Dendritic cell treated with granulocyte-macrophage colony-stimulating factor and Interleukin-4, amounts not matched to agents 40 ng/mL and 50 ng/mL, for 4 days (primary cell): ENCODE measurements around the gene MAPK8IP2.
"Not testable (repeated sequence)": the region's sequence is repeated elsewhere in the genome, so short reads cannot be mapped to it uniquely, and the experiment has no call there.

Experiments used
- H3K27ac Mint-ChIP-seq: one replicate; pipeline ENCODE4 v1.8.0; 2022; ENCODE audit warnings: mild to moderate bottlenecking, mixed read lengths
- H3K27me3 Mint-ChIP-seq: one replicate; pipeline ENCODE4 v1.8.0; 2022; ENCODE audit warnings: mild to moderate bottlenecking, mixed read lengths
- H3K36me3 Mint-ChIP-seq: one replicate; pipeline ENCODE4 v1.8.0; 2022; ENCODE audit warnings: low read depth, mixed read lengths
- H3K4me1 Mint-ChIP-seq: one replicate; pipeline ENCODE4 v1.8.0; 2022; ENCODE audit warnings: low read depth, mixed read lengths
- H3K4me3 Mint-ChIP-seq: one replicate; pipeline ENCODE4 v1.8.0; 2022; ENCODE audit warnings: mild to moderate bottlenecking, moderate library complexity, mixed read lengths
- H3K9me3 Mint-ChIP-seq: one replicate; pipeline ENCODE4 v1.8.0; 2022; ENCODE audit warnings: mixed read lengths
- intact Hi-C: fragments of 100-400 bp; cut with micrococcal nuclease; formaldehyde crosslinking; loops from one replicate; pipeline ENCODE4 v1.15.0; 2022

MAPK8IP2 gene

DNA sequence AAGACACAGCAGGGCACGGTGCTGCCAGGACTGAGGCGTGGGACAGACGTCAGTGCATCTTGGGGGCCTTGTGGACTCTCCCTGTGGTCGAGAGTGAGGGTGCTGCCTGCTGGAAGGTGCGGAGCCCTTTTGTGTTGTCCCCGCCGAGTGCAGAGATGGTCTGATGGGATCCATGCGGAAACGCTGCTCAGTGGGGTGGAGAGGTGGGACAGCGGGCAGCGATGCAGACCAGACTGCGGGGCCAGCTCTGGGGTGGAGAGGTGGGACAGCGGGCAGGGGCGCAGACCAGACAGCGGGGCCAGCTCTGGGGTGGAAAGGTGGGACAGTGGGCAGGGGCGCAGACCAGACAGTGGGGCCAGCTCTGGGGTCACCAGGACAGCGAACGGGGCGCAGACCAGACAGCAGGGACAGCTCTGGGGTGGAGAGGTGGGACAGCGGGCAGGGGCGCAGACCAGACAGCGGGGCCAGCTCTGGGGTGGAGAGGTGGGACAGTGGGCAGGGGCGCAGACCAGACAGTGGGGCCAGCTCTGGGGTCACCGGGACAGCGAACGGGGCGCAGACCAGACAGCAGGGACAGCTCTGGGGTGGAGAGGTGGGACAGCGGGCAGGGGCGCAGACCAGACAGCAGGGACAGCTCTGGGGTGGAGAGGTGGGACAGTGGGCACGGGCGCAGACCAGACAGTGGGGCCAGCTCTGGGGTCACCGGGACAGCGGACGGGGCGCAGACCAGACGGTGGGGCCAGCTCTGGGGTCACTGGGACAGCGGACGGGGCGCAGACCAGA lies 7.7 kb downstream of the MAPK8IP2 start:
- H3K9me3 Mint-ChIP-seq, intact Hi-C loops, H3K4me3 Mint-ChIP-seq, H3K36me3 Mint-ChIP-seq, H3K27ac Mint-ChIP-seq, H3K4me1 Mint-ChIP-seq: not testable (repeated sequence)
- peaks cover 89% of the 10 kb centered on the region for H3K27me3 Mint-ChIP-seq

DNA sequence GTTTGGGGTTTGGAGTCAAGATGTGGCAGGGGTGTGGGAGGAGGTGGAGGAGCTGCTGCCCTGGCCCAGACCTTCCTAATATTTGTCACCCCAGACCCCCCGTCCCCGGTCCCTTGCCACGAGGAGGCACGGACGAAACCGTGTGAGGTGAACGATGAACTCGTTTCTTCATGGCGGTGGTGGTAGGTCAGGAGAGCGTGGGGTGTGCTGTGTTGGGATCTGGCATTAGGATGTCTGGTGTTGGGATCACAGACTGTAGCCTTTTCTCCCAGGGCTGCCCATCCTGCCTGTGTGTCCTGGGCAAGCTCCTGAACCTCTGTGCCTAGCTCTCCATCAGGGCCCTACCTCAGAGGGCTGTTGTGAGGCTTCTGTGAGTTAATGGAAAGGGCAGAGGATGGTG lies 8.4 kb downstream of the MAPK8IP2 start:
- no peak overlapping the region for H3K4me3 Mint-ChIP-seq
- H3K36me3 Mint-ChIP-seq: no peaks in the 10 kb centered on the region
- H3K4me1 Mint-ChIP-seq: peaks cover 16% of the 10 kb centered on the region
- no peaks in the 10 kb centered on the region for H3K9me3 Mint-ChIP-seq
- intact Hi-C loops: no loop called here
- H3K27me3 Mint-ChIP-seq: peaks cover 88% of the 10 kb centered on the region
- H3K27ac Mint-ChIP-seq: no peak overlapping the region

DNA sequence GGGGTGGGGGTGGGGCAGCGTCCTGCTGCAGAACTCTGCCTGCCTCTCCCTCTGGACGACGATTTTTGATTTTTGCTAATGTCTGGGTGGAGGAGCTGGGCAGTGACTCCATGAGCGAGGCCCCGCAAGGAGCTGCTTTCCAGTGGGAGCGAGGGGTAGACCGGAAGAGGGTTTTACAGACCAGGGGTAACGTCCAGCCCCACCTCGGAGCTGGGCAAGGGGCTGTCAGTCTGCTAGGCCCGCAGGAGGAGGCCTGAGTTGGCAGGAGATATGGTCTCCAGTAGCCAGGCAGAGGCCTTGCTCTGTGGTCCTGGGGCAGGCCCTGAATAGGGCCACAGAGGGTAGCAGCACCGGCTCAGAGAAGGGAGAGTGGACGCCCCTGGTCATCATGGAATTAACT lies 9.0 kb downstream of the MAPK8IP2 start:
- Mint-ChIP-seq H3K4me1 (peaks cover 21% of the 10 kb centered on the region), H3K4me3 (no peak overlapping the region), H3K27ac (no peak overlapping the region), H3K9me3 (no peaks in the 10 kb centered on the region), H3K27me3 (peaks cover 86% of the 10 kb centered on the region), H3K36me3 (no peaks in the 10 kb centered on the region)
- intact Hi-C loops: no loop called here

DNA sequence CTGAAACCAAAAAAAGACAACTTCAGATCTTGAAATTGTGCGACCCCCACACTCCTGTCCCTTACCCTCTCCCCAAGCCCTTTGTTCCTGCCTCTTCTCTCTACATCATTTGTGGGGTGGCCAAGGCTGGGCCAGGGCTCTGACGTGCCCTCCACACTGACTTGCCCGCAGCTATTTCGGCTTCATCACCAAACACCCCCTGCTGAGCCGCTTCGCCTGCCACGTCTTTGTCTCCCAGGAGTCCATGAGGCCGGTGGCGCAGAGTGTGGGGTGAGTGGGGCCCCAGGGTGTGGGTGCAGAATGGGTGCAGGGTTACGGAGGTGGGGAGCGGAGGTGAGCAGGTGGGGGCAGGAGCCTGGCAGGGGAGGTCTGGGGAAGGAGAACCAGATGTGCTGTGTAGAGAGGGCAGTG lies 9.5 kb downstream of the MAPK8IP2 start:
- Mint-ChIP-seq H3K4me3 (no peak overlapping the region), H3K4me1 (peaks cover 21% of the 10 kb centered on the region), H3K36me3 (no peaks in the 10 kb centered on the region), H3K27me3 (peaks cover 82% of the 10 kb centered on the region), H3K27ac (no peak overlapping the region), H3K9me3 (no peaks in the 10 kb centered on the region)
- intact Hi-C loops: no loop called here

DNA sequence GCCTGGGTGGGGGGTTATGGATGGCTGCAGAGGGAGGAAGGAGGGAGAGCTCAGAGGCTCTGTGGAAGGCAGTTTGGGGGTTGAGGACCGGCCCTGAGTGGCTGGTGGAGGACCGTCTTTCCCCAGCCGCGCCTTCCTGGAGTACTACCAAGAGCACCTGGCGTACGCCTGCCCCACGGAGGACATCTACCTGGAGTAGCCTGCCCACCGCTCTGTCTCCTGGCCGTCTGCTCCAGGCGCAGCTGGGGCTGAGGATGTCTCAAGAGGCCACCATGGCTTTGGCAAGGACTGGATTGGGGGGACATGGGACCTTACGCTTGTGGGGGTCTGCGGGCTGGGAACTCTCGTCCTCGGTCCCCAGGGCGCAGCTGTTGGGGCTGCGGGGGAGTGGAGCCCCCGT lies 10.0 kb downstream of the MAPK8IP2 start:
- no peak overlapping the region for H3K27ac Mint-ChIP-seq
- peaks cover 21% of the 10 kb centered on the region for H3K4me1 Mint-ChIP-seq
- H3K27me3 Mint-ChIP-seq: peaks cover 80% of the 10 kb centered on the region
- H3K36me3 Mint-ChIP-seq: no peaks in the 10 kb centered on the region
- intact Hi-C loops: no loop called here
- no peaks in the 10 kb centered on the region for H3K9me3 Mint-ChIP-seq
- no peak overlapping the region for H3K4me3 Mint-ChIP-seq

DNA sequence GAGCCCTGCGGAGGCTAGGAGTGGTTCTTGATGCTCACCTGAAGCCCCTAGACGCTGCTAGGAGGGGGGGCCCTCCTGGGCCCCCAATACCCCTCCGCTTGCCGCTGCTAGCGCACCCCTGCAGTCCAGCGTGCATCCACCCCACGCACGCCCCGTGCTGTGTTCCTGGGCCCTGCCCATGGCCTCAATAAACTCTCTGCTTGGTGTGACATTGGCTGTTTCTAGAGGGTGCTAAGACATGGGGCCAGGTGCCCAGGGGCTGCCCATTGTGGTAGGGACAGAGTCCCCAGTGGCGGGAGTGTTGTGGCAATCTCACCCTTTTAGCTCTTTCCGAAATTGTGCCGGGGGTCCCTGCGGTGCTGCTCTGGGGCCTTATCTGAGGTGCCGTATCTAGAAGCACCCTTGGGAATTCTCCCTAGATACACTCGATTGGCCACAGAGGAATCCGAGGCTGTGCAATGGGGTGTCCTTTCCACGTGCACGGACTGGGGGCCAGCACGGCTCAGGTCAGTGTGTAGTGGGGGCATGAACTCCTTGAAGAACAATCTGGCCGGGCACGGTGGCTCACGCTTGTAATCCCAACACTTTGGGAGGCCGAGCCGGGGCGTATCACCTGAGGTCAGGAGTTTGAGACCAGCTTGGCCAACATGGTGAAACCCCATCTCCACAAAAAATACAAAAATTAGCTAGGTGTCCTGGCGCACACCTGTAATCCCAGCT lies 10.9 kb downstream of the MAPK8IP2 start:
- Mint-ChIP-seq H3K36me3 (no peaks in the 10 kb centered on the region), H3K4me3 (no peak overlapping the region)
- intact Hi-C loops: no loop called here

DNA sequence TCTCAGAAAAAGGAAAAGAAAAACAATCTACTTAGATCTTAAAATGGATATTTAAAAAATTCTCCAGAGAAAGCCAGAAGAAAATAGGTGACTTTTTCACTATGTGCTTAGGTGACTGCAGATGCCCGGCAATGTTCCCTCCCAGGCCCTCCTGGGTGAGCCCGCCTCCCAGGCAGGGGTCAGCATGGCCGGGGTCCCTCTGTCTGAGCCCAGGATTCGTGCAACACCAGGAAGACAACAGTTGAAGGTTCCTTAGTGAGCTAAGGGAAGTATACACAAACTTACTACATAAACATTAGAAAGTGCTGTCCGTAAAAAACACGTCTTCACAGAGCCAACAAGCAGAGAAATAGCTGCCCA lies 11.6 kb downstream of the MAPK8IP2 start:
- intact Hi-C loops: no loop called here
- no peak overlapping the region for H3K4me3 Mint-ChIP-seq
- peaks cover 21% of the 10 kb centered on the region for H3K4me1 Mint-ChIP-seq
- no peaks in the 10 kb centered on the region for H3K36me3 Mint-ChIP-seq
- H3K27ac Mint-ChIP-seq: no peak overlapping the region
- H3K9me3 Mint-ChIP-seq: no peaks in the 10 kb centered on the region
- peaks cover 65% of the 10 kb centered on the region for H3K27me3 Mint-ChIP-seq

More for the DNA sequence above, 10.9 kb downstream of the MAPK8IP2 start:
- Mint-ChIP-seq H3K4me1 (peaks cover 21% of the 10 kb centered on the region), H3K9me3 (no peaks in the 10 kb centered on the region), H3K27ac (no peak overlapping the region), H3K27me3 (peaks cover 71% of the 10 kb centered on the region)

DNA sequence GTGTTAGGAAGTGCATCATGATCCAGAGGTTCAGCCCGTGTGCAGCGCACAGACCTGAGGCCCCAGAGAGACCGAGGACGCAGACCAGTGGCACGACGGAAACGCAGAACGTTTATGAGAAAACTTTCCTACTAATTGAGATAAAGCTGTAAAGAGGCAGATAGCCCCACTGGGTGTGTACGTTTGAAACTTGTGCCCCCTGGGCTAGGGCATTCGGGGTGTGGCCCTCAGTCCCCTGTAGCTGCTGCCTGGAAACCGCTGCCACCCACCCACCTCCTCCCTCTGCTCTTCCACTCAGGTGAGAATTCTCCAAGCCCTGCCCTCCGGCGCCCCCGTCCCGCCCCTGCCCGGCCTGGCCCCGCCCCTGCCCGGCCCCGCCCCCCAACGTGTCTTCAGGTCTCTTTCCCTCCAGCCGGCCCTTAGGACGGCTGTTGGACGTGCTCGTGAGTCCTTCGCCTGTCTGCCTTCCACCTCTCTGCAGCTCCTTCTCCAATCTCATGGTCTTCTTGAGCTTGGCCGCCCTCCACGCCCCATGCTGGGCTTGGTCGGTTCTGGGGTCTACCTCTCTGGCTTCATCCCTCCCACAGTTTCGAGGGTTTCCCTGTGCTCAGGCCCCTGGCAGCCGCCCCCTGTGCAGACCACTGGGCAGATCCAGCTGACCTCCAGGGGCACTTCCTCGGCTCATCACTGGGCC lies 12.1 kb downstream of the MAPK8IP2 start:
- peak overlapping the region; percentile 11 for H3K27ac Mint-ChIP-seq
- H3K27me3 Mint-ChIP-seq: peaks cover 59% of the 10 kb centered on the region
- intact Hi-C loops: no loop called here
- no peaks in the 10 kb centered on the region for H3K9me3 Mint-ChIP-seq
- H3K4me1 Mint-ChIP-seq: peaks cover 21% of the 10 kb centered on the region
- no peaks in the 10 kb centered on the region for H3K36me3 Mint-ChIP-seq
- H3K4me3 Mint-ChIP-seq: no peak overlapping the region

DNA sequence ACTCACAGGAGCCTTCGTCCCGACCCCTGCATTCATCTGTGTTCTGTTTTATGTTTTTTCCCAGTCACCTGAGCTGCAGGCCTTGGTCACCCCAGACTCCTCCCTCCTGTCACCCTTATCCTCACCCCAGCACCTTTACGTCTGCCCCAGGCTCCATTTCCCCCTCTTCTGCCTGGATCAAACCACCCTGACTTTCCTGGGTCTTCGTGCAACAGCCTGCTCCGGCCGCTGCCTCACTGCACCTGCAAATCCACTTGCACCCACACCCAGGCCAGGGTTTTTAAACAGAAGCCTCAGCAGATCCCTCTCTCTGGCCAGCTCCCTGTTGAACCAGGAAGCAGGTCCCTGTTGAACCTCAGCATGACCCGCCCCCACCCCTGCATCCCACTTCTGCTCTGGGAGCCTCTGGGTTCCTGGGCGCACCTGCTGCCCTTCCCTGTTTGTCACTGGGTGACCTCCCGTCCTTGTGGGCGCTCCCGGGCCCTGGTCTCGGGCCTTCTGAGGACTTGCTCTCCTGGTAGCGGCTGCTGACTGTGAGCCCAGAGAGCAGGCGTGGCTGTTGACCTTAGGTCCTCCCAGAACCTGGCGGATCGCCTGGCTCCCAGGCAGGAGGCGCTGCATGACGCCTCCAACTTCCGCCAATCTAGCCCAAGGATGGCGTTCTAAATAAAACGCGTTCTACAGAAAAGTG lies 12.8 kb downstream of the MAPK8IP2 start:
- H3K4me1 Mint-ChIP-seq: peaks cover 21% of the 10 kb centered on the region
- peak overlapping the region; percentile 31 for H3K4me3 Mint-ChIP-seq
- intact Hi-C loops: no loop called here
- no peaks in the 10 kb centered on the region for H3K36me3 Mint-ChIP-seq
- no peaks in the 10 kb centered on the region for H3K9me3 Mint-ChIP-seq
- peak overlapping the region; percentile 11 for H3K27ac Mint-ChIP-seq
- H3K27me3 Mint-ChIP-seq: peaks cover 54% of the 10 kb centered on the region

DNA sequence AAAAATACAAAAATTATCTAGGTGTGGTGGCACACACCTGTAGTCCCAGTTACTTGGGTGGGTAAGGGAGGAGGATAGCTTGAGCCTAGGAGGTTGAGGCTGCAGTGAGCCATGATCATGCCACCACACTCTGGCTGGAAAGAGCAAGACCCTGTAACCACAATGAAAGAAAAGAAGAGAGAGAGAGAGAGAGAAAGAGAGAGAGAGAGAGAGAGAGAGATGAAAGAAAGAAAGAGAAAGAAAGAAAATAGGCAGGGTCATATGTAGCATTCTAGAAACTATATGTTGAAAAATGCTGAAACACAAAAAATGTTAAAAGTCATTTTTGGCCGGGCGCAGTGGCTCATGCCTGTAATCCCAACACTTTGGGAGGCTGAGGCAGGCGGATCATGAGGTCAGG lies 13.7 kb downstream of the MAPK8IP2 start:
- Mint-ChIP-seq H3K4me1 (peaks cover 21% of the 10 kb centered on the region), H3K27me3 (peaks cover 47% of the 10 kb centered on the region)
- H3K27ac Mint-ChIP-seq, H3K4me3 Mint-ChIP-seq, intact Hi-C loops, H3K9me3 Mint-ChIP-seq, H3K36me3 Mint-ChIP-seq: not testable (repeated sequence)

DNA sequence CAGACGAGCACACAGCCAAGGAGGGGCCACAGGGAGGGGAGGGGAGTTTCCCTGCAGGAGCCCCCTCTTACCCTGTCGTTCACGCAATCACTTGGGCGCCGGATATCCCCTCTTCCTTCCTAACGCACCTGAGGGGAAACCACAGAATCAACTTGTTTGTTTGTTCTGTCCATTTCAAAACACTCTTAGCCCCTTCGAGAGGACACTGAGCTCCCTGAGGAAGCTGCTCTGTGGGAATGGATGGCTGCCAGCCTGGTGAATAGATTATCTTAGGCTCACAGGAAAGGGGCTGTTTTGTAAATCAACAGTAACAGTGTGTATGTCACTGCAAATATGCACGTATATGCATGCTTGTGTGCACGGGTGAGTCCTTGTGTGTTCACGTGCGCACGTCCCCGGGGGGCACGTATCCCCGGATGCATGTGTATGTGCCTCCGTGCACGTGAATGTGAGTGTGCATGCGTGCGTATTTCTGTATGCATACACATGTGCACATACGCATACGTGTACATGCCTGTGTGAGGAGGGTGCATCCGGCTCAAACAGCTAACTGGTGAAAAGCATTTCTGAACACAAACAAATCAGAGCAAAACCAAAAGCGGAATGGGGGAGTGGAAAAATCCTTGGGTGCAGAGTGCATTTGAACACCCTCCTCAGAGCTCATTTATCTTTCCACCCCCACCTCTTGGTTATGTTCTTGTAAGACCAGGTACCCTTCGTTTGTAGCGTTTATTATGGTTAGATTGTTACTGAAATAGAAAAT lies 20.2 kb downstream of the MAPK8IP2 start:
- Mint-ChIP-seq H3K9me3 (no peaks in the 10 kb centered on the region), H3K4me1 (peaks cover 34% of the 10 kb centered on the region), H3K27me3 (peaks cover 14% of the 10 kb centered on the region), H3K36me3 (peaks cover 19% of the 10 kb centered on the region), H3K4me3 (peak overlapping the region; percentile 69), H3K27ac (peak overlapping the region; percentile 81)
- intact Hi-C loops: loop anchor here (2.0 to 5.0 kb wide), 4 partner anchors 44 to 368 kb away; partner anchors contain the start of genes HDAC10, KLHDC7B and SCO2

DNA sequence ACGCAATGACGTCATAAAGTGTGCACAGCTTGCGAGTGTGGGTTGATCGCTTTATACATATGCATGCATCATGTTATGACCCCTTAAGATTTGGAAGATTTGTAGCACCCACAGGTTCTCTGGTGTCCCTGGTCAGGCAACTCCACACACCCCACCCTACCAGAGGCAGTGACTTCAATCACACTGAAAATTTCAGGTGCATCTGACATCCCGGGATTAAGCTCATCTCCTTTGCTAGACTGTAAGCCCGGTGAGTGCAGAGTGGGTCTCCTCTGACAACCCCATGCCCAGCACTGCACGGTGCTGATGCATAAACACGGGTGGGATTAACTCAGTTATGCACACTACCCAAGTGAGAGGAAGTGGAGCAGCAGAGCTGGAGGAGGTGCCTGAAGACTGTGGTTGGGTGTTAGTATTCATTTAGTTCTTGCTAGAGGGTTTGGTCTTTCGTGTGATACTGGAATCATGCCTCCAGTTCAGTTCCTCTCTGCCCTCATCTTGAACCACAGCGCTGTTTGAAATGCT lies 20.8 kb downstream of the MAPK8IP2 start:
- Mint-ChIP-seq H3K36me3 (peaks cover 26% of the 10 kb centered on the region), H3K9me3 (no peaks in the 10 kb centered on the region), H3K27me3 (peaks cover 14% of the 10 kb centered on the region), H3K4me3 (peak overlapping the region; percentile 69), H3K4me1 (peaks cover 39% of the 10 kb centered on the region), H3K27ac (peak overlapping the region; percentile 81)
- intact Hi-C loops: loop anchor here (2.0 to 5.0 kb wide), 4 partner anchors 45 to 369 kb away; partner anchors contain the start of genes HDAC10, KLHDC7B and SCO2
